Upper lobe of left lung (tissue), 4 donors: Measurements from ENCODE around the gene PEX5L.

Experiments used
- EP300 ChIP-seq, 4 donors: sonication (generic); formaldehyde crosslinking; IDR thresholded peaks; one replicate each; pipeline ENCODE4 v1.5.1; 2017; ENCODE audit warnings: antibody characterized with exemption in 4 of 4, control low read depth in 2 of 4
- POLR2A ChIP-seq, 4 donors: fragments of 450-650 bp; IDR thresholded peaks; one replicate each; pipeline ENCODE4 v1.5.1; 2016 to 2017; ENCODE audit warnings: antibody characterized with exemption in 4 of 4, mild to moderate bottlenecking in 2 of 4
- POLR2AphosphoS5 ChIP-seq, 2 donors: sonication (generic); formaldehyde crosslinking; IDR thresholded peaks; one replicate each; pipeline ENCODE4 v1.5.1; 2017; ENCODE audit warnings: antibody characterized with exemption in 2 of 2
- TF ChIP-seq, protein P1 (sequence below), 6 experiments: fragments of 450-650 bp in 4 of 6; fragments of 200-600 bp in 2 of 6; sonication (generic) in 2 of 6; IDR thresholded peaks; one replicate each; pipeline ENCODE4 v1.5.1; 2016 to 2019; ENCODE audit warnings: antibody characterized with exemption in 6 of 6

DNA sequence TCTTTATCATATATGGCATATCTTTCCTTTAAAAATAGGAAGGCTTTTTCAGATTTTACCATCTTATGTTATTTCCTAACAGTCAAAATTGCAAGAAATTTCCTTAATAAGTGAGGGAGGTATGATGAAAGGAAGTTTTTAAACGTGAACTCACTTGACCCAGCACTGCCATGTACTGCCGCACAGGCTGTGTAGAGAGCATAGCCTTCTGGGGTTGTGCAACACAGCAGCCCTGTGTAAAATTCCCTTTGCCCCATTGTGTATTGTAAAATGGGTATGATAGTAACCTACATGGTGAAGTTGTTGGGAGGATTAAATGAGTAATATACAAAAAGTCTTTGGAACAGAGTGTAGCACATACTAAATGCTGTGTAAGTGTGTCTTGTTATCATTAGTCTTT, 78.6 kb downstream of the PEX5L start:
- TF ChIP-seq, protein P1, sequence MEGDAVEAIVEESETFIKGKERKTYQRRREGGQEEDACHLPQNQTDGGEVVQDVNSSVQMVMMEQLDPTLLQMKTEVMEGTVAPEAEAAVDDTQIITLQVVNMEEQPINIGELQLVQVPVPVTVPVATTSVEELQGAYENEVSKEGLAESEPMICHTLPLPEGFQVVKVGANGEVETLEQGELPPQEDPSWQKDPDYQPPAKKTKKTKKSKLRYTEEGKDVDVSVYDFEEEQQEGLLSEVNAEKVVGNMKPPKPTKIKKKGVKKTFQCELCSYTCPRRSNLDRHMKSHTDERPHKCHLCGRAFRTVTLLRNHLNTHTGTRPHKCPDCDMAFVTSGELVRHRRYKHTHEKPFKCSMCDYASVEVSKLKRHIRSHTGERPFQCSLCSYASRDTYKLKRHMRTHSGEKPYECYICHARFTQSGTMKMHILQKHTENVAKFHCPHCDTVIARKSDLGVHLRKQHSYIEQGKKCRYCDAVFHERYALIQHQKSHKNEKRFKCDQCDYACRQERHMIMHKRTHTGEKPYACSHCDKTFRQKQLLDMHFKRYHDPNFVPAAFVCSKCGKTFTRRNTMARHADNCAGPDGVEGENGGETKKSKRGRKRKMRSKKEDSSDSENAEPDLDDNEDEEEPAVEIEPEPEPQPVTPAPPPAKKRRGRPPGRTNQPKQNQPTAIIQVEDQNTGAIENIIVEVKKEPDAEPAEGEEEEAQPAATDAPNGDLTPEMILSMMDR (IDR thresholded peaks at IDR 0.05) = no peak
- no peak for TF ChIP-seq EP300 (IDR thresholded peaks at IDR 0.05)
- no peak for TF ChIP-seq POLR2AphosphoS5 (IDR thresholded peaks at IDR 0.05)
- TF ChIP-seq POLR2A (IDR thresholded peaks at IDR 0.05) = no peak
